Medulla oblongata (tissue), 1 donor: ENCODE data around the gene GSTA2.
"Not testable (repeated sequence)": the region's sequence is repeated elsewhere in the genome, so short reads cannot be mapped to it uniquely, and the experiment has no call there.

Experiments used
- DNase-seq: peaks from one replicate; pipeline ENCODE4 v3.0.0-alpha.2; 2015; ENCODE audit errors: extremely low spot score

The GSTA2 gene

DNA sequence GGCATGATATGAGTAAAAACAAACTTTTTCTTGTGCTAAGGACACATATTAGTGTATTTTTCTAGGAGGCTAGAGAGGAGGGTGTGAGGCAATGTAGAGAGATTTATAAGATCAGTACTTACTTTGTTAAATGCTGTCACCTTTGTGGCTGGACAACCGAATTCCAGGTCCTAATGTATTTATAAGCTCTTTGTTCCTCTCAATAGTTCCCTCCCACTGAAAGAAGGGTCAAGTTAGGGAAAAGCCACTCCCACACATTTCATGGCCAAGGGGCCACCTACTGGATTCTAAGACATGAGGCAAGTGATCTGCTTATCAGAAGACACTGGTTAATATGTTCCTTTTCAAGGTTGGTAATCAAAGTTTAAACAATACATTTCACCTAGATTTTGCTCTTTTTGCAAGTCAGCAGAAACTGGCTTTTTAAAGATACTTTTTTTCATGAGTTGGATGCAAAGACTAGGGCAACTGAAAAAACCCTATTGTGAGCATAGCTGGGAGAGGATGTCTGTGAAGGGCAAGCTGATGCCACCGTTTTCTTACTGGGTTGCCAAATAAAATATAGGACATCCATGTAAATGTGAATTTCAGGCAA, at the start of gene GSTA2:
Gene GSTA2 (minus strand): TSS at position 154 of the 595 bp plus-strand sequence. CDS start 5,528 bp downstream, outside the sequence.
- DNase-seq, result not testable (repeated sequence)

DNA sequence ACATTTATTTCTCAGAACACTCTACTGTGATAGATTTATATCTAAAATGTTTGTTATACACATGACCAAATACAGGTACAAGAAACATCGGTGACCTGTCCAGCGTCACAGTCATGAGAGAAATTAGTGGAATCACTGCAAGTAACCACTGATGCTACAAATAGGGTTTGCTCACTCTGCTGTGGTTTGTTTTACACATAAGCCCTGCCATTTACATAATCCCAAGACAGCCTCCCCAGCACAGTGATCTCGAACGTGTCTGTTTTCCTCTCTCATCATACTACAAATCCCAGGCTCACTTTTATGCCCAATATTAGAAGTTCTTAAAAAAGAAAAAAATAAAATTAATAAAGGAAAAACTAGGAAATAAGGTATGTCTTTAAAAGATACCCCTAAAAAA, 46.5 kb upstream of the GSTA2 start:
- DNase-seq, result not testable (repeated sequence)

DNA sequence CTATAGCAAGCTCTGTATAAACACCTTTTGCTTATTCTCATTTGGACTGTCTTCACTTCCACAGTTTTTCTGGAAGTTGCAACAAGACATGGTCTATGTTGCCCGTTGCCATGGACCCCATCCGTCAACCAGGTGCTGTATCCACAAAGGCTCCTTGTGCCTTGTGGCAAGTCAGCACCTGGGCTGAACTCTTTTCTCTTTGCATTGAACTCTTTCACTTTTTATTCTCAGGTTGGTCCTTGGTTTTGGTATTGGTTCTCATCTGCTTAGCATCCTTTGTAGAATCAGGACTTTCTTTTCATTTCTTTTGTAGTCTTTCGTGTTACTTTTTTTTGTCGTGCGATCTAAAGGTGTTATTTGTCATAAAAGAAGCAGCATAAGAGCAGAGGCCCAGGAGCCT, 45.4 kb upstream of the GSTA2 start:
- DNase-seq, result no peak

DNA sequence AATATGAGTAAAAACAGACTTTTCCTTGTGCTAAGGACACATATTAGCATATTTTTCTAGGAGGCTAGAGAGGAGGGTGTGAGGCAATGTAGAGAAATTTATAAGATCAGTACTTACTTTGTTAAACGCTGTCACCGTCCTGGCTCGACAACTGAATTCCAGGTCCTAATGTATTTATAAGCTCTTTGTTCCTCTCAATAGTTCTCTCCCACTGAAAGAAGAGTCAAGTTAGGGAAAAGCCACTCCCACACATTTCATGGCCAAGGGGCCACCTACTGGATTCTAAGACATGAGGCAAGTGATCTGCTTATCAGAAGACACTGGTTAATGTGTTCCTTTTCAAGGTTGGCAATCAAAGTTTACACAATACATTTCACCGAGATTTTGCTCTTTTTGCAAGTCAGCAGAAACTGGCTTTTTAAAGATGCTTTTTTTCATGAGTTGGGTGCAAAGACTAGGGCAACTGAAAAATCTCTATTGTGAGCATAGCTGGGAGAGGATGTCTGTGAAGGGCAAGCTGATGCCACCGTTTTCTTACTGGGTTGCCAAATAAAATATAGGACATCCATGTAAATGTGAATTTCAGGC, 40.5 kb upstream of the GSTA2 start, which contains the start of gene GSTA1:
Gene GSTA1 (minus strand): TSS at position 149 of the 588 bp plus-strand sequence. CDS start 4,549 bp downstream, outside the sequence.
- not testable (repeated sequence) for DNase-seq

DNA sequence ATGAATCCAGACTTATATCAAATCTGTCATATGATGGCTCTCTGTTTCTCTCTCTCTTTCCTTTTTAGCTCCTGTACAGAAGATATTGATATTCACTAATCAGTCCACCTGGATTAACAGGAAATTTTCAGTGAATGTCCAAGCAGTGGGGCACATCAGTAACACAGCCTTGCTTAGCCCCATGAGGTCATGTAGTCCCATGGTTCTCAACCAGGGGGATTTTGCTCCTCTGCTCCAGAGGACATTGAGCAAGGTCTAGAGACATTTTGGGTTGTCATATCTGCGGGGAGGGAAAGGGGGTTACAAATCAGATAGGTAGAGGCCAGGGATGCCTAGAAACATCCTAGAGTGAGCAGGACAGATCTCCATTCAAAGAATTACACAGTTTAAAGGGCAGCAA, 39.5 kb upstream of the GSTA2 start:
- no peak for DNase-seq

DNA sequence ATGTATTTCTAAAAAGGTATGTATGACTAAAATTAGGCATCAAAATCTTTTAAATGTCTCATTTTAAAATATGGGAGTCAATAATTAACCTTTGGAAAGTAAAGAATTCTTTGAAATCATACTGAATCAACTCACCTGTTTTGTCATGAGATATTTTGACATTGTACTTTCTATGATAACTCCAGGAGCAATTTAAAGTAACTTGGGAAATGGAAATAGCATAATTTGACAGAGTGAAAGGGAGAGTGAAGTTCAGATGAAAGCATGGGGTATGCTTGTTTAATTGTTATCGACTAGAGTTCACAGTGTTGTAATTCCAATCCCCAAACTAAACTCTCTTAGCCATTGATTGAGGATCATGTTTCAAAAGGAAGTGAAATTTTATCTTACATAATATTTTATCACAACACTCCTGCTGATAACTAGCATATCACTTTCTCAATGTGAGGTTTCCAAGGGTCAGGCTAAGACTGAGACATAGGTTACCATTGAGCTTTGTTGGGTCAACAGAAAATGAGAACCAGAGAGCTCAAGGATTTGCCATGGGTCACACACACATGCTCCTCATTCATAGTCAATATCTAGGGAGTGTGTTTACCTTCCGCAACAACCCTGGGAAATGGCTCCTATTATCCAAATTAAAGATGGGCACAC, 38.0 kb upstream of the GSTA2 start:
- DNase-seq, result no peak

DNA sequence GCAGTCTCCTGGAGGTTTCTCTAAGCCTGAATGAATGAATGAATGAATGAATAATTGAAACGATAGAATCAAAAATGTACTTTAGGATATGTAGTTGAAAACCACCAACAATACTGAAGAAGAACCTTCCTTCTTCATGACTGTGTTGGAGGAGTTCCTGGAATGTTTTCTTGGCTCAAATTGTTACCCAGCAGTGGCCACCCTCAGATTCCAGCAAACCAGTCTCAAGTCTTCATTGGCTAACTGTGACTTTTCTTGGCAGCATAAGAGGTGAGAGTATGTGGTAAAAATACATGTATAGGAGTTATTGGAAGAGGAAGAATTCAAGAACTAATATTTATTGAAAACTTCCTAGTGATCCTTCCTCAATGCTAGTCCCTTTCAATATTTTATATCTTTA, 36.0 kb upstream of the GSTA2 start:
- DNase-seq, result not testable (repeated sequence)

DNA sequence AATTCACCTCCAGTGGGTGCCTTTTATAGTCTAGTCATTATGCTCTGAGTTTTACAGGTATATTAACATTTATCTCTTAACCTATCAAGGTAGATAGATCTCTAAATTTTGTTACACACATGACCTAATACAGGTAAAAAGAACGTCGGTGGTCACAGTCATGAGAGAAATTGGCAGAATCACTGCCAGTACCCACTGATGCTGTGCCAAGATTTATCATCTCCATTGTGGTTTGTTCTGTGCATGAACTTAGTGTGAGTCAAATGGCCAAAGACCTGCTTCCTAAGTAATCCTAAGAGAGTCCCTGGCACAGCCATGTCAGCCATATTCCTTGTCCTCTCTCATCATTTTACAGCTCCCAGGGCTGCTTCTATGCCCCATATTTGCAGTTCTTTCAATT, 31.1 kb upstream of the GSTA2 start:
- DNase-seq, result not testable (repeated sequence)

DNA sequence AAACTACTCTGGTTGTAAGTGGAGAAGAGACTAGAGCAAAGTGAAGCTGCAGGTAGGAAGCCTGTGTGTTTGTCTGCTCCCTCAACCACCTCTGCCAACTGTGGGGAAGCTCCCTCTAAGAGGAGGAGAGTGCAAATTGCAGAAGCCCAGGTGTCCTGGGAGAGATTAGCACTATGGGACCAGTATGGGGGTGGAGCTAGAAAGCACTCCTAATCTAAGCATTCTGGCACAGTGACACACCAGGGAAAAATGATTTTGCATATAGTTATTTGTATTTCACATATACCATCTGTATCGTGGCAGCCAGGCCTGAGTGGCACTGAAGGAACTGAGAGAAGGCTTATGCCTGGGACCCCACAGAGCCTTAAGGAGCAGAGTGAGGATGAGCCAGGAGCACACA, 27.6 kb upstream of the GSTA2 start:
- DNase-seq, result no peak

DNA sequence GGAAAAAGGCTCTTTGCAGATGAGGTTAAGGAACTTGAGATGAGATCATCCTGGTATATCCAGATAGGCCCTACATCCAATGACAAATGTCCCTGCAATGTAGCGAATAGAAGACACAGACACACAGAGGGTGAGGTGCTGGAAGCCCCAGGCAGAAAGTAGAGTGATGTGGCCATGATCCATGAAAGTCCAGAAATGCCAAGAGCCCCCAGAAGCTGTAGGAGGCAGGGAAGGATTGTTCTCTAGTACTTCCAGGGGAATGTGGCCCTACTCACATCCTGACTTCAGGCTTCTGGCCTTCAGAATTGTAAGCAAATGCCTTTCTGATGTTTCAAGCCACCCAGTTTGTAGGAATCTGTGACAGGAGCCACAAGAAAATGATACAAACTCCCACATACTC, 26.4 kb upstream of the GSTA2 start:
- not testable (repeated sequence) for DNase-seq

DNA sequence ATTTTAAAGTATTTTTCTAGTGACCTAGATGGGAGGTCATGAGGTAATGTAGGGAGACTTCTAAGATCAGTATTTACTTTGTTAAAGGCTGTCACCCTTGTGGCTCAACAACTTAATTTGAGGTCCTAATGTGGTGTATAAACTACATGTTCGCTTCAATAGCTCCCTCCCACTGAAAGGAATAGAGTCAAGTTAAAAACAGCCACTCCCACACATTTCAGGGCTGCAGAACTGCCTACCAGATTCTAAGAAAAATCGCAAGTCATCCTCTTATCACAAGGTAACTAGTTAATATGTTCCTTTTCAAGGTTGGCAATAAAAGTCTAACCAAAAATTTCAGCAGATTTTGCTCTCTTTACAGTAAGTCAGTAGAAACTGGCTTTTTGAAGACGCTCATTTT, 25.2 kb upstream of the GSTA2 start:
- no peak for DNase-seq

DNA sequence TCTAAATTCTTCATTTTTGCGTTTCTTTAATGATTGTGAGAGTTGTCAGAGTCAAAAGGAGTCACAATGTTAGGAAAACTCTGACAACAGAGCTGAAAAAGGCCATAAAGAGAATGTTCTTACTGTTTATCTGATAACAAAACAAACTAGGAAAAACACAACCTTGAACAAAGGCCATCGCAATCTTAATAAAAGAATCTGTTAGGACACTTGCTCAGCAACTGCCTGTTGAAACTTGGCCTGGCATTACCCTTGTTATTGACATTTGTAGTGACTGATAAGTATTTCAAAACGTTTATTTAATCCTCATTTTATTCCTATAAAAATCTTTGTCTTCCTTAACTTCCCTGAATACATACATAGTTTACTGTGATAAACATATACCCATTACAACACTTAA, 24.6 kb upstream of the GSTA2 start:
- DNase-seq, result no peak

DNA sequence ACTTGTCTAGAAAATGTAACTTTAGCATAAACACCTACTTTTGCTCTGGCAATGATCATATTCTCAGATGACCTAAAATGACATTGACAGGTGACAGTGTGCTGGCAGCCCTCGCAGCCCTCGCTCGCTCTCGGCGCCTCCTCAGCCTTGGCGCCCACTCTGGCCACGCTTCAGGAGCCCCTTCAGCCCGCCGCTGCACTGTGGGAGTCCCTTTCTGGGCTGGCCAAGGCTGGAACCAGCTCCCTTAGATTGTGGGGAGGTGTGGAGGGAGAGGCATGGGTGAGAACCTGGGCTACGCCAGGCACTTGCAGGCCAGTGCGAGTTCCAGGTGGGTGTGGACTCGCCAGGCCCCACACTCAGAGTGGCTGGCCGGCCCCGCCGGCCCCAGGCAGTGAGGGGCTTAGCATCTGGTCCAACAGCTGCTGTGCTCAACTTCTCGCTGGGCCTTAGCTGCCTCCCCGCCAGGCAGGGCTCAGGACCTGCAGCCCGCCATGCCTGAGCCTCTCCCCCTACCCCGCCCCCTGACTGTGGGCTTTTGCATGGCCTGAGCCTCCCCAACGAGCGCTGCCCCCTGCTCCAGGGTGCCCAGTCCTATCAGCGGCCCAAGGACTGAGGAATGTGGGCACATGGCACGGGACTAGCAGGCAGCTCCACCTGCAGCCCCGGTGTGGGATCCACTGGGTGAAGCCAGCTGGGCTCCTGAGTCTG, 23.1 kb upstream of the GSTA2 start:
- DNase-seq, result no peak

DNA sequence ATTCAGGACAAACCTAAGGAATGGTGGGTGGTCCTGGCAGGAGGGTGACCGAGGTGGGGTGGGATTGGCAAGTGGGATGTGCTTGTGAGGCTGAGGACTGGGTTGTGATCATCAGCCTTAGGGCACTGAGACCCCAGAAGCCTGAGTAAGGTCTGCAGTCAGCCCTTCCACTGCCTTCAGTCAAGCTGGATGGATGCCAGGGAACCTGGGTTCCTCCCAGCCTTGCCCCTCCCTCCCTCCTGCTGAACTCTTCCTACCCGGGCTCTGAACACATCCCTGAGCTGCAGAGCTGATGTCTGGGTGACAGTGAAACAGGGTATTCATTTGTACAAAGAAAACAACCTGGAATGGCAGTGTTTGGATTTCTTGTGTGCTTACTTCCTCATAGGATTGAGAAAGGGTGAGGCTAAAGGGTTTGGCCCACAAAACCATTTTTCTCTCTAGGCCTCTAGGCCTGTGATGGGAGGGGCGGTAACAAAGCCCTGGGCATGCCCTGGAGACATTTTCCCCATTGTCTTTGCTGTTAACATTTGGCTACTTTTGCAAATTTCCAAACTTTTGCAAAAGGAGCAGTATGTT, 19.5 kb upstream of the GSTA2 start:
- DNase-seq, result not testable (repeated sequence)

DNA sequence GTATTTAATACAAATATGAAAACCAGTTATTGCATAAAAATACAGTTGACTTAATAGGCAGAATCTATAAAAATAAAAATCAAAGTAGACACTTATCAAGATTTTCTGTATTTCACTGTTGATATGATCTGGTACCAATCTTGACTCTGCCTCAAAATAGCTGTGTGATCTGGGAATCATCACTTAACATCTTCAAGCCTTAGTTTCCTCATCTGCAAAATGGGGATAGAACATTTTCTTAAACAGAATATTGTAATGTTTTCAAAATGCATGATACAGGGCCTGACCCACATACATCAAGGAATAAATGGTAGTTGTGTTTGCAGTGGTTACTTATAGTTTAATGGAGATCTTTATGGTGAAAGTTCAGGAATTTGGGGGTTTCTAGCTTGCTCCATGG, 18.9 kb upstream of the GSTA2 start:
- not testable (repeated sequence) for DNase-seq

DNA sequence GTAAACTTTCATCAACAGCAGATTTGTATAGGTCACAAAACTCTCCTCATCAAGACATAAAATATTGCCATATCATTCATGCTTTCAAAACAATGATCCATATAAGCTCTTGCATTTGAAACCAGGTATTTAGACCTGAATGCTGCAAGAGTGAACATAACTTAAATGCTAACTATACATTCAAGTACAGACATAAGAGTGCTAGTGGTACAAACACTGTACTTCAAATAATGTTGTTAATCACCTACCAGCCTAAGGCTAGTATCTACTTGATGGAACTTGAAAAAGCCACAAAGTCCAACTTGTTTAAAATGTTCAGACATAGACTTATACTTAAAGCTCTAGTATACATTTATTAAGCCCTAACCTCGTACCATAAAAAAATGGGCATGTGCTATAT, 16.0 kb upstream of the GSTA2 start:
- DNase-seq, result no peak

DNA sequence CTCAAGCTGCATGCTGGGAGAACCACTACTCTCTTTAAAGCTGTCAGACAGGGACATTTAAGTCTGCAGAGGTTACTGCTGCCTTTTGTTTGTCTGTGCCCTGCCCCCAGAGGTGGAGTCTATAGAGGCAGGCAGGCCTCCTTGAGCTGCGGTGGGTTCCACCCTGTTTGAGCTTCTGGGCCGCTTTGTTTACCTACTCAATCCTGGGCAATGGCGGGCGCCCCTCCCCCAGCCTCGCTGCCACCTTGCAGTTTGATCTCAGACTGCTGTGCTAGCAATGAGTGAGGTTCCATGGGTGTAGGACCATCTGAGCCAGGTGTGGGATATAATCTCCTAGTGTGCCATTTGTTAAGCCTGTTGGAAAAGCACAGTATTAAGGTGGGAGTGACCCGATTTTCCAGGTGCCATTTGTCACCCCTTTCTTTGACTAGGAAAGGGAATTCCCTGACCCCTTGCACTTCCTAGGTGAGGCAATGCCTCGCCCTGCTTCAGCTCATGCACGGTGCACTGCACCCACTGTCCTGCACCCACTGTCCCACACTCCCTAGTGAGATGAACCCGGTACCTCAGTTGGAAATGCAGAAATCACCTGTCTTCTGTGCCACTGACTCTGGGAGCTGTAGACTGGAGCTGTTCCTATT, 13.6 kb upstream of the GSTA2 start:
- DNase-seq, result not testable (repeated sequence)

DNA sequence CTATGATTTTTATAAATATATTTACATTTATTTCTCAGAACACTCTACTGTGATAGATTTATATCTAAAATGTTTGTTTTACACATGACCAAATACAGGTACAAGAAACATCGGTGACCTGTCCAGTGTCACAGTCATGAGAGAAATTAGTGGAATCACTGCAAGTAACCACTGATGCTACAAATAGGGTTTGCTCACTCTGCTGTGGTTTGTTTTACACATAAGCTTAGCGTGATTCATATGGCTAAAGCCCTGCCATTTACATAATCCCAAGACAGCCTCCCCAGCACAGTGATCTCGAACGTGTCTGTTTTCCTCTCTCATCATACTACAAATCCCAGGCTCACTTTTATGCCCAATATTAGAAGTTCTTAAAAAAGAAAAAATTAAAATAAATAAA, 6.1 kb upstream of the GSTA2 start:
- DNase-seq, result not testable (repeated sequence)

DNA sequence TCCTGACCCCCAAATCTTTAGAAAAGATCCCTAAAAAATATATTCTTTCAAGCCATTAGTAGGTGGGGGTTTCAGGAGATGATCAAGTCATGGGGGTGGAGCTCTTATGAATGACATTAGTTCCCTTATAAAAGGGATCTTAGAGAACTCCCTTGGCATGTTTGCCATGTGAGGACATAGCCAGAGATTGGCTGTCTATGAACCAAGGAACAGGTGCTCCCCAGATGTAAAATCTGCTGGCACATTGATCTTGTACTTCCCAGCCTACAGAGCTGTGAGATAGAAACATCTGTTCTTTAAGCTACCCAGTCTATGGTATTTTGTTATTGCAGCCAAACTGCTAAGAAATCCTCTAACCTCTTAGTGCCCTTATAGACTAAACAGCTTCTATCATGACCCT, 4.4 kb upstream of the GSTA2 start:
- DNase-seq, result not testable (repeated sequence)

DNA sequence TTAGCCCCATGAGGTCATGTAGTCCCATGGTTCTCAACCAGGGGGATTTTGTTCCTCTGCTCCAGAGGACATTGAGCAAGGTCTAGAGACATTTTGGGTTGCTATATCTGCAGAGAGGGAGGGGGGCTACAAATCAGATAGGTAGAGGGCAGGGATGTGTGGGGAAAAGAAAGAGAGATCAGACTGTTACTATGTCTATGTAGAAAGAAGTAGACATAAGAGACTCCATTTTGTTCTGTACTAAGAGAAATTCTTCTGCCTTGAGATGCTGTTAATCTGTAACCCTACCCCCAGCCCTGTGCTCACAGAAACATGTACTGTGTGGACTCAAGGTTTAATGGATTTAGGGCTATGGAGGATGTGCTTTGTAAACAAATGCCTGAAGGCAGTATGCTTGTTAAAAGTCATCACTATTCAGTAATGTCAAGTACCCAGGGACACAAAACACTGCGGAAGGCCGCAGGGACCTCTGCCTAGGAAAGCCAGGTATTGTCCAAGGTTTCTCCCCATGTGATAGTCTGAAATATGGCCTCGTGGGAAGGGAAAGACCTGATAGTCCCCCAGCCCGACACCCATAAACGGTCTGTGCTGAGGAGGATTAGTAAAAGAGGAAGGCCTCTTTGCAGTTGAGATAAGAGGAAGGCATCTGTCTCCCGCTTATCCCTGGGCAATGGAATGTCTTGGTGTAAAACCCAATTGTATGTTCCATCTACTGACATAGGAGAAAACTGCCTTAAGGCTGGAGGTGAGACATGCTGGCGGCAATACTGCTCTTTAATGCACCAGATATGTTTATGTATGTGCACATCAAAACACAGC, 1.4 kb downstream of the GSTA2 start:
- not testable (repeated sequence) for DNase-seq
